ENCODE measurements around the gene CEP192.

The CEP192 gene

DNA sequence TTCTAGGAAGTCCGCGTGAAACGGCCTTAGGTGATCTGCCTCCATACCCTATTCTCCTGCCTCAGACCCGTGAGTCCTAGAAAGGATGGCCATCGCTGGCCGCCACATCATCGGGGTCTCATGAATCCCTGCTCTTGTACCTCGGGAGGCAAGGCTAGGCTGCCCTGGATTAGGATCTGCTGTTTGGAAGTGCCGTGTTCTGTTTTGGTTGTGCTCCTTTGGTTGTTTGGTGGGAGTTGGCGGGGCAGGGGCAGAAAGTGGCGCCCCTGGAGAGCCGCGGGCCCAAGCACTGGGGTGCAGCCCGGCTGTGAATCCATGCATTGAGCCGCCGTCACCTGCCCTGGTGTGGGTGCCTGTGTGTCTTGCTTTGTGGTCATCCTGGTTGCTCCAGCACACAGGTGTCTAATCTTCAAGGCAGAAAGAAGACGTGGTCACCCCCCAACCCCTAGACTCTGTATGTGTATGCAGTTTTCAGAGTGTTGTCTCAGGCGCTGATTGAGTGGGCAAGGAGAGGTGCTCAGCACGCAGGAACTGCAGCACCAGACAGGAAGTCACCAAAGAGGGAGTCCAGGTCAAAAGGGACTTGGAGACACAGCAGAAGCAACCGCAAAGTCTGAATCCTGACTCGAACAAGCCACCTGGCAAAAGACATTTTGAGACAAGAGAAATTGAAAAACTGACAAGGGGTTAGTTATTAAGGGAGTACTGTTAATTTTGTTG, 147.4 kb downstream of the CEP192 start:
- no peak for DNase-seq (ENCODE audit: low read depth in 2 of 2)

DNA sequence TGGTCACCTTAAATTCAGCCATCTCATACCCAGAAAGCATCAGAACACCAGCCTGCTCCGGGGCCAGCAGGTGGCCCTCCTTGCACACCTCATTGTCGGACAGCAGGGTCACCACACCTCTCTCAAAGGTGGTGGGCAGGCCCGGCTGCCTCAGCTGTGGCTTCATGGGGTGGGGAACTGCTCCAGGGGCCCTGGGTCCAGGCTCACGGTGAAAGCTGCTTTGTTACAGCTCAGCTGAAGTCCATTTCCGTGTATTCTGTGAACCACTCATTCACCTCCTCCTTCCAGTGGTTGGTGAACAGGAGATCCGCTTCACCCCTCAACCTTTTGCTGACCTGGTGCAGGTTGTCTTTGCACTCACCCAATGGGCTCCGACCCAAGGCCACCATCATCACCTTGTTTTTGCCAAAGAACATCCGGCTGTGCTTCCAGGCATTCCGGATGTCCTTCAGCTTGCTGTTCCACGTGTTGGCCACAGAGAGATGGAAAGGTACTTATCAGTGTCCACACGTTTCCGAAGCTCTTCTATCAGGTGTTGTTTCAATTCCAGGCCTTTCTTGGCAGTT, 148.8 kb downstream of the CEP192 start:
- no peak for DNase-seq (ENCODE audit: low read depth in 2 of 2)

DNA sequence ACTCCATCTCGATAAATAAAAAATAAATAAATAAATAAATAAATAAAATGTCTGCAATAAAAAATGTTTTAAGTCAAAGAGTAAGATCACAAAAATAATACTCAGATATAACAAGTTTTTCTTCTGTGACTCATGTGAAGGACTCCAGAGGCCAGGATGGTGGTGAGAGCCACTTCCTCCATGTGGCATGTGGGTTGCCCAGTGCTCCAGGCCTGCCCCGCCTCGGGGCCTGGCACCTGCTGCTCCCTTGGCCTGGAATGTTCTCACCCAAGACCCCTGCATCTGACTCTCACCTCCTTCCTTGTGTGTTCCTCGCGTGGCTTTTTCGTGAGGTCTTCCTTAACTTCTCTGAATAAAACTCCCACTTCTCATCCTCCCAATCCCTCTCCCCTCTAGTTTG, 150.0 kb downstream of the CEP192 start:
- no peak for DNase-seq (ENCODE audit: low read depth in 2 of 2)

GRCh38 chr18:13145636-13146190, 154.6 kb downstream of the CEP192 start:
- DNase-seq (ENCODE audit: low read depth in 2 of 2): no peak

DNA sequence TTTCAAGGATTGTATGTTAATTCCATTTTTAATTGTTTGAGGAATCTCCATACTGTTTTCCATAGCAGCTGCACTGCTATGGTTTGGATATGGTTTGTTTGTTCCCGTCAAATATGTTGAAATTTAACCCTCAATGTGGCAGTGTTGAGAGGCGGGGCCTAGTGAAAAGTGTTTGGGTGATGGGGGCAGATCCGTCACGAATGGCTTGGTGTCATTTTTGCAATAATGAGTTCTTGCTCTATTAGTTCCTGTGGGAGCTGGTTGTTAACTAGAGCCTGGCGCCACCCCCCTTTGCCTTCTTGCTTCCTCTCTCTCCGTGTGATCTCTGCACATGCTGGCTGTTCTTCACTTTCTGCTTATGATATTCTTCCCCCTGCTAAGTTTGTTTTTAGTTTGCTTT, 156.0 kb downstream of the CEP192 start:
- DNase-seq (ENCODE audit: low read depth in 2 of 2): no peak

DNA sequence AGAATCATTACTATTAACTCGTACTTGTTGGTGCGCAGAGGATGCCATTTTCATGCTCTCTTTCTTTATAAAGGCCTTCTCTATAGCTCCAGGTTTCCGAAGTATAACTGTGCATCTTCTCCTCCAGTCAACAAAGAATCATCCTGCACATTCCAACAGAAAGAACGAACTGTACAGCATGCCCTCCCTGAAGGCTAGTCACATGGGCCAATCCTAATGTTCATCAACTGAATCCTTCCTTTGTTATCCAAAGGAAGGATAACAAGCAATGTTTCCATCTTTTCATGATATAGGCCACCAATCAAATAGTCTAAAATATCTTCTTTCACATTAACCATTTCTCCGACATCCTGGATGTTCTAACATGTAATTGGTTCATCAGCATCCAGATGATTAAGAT, 160.5 kb downstream of the CEP192 start:
- DNase-seq (ENCODE audit: low read depth in 2 of 2): no peak

GRCh38 chr18:13158428-13158827, 167.3 kb downstream of the CEP192 start:
- DNase-seq (ENCODE audit: low read depth in 2 of 2): no peak

GRCh38 chr18:13159579-13159978, 168.4 kb downstream of the CEP192 start:
- DNase-seq (ENCODE audit: low read depth in 2 of 2): no peak

- DNase-seq (ENCODE audit: low read depth in 2 of 2): no peak
Observed at GRCh38 chr18:13161276-13161899, 170.2 kb downstream of the CEP192 start.

- no peak for DNase-seq (ENCODE audit: low read depth in 2 of 2)
Observed at GRCh38 chr18:13163167-13163927, 172.2 kb downstream of the CEP192 start.

DNA sequence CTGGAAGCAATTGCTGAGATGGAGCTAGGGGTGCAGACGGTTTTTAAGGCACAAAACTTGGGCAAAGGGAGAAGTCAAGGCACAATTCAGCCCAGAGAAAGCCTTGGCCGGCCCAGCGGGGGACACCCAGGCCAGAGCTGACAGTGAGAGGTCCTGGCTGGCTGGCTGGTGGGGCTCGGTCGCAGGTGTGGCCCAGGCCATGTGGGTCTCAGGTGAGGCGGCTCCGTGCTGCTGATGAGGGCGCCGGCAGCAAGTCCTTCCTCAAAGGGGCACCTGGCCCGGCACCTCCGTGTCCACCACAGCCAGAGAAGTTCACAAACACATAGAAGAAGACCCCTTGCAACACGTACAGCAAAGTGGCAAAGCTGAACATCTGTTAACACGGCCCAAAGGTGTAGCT, 173.2 kb downstream of the CEP192 start:
- DNase-seq (ENCODE audit: low read depth in 2 of 2): no peak

GRCh38 chr18:13165636-13166423, 174.7 kb downstream of the CEP192 start:
- no peak for DNase-seq (ENCODE audit: low read depth in 2 of 2)

GRCh38 chr18:13173578-13174145, 182.5 kb downstream of the CEP192 start:
- DNase-seq (ENCODE audit: low read depth in 2 of 2): no peak

Measured in stimulated activated CD4-positive, alpha-beta T cell treated with anti-CD3 and anti-CD28 coated beads, Interleukin-15, amount 100 ng/mL, for 48 hours (primary cell).